Heart right ventricle (tissue), 16 donors: ENCODE data around the gene BFSP2. TPM values are rescaled to one million over a fixed set of nuclear protein-coding genes. Genes with fewer than 3 reads are reported as not detected.

Source experiments
- ATAC-seq, 8 donors: fragments of 200-7000 bp; cut with Tn5 transposase; one replicate each; pipeline ENCODE4 v1.9.1; 2020; ENCODE audit warnings: mild to moderate bottlenecking in 8 of 8, moderate library complexity in 8 of 8, moderate number of reproducible peaks in 1 of 8
- DNase-seq, 2 donors: peaks; one replicate each; pipeline ENCODE4 v3.0.0-alpha.2; 2020
- H3K27ac ChIP-seq, 10 donors: fragments of 200-600 bp; sonication (generic) in 2 of 10; one replicate each; pipeline versions ENCODE4 v1.5.0 to v1.8.0; 2020 to 2022; ENCODE audit warnings: mild to moderate bottlenecking in 3 of 10
- H3K27me3 ChIP-seq, 7 donors: fragments of 200-600 bp; one replicate each; pipeline ENCODE4 v1.8.0; 2021 to 2022; ENCODE audit warnings: mild to moderate bottlenecking in 2 of 7
- H3K36me3 ChIP-seq, 9 donors: fragments of 200-600 bp; sonication (generic) in 1 of 9; one replicate each; pipeline versions ENCODE4 v1.5.0 to v1.8.0; 2020 to 2022; ENCODE audit warnings: mild to moderate bottlenecking in 2 of 9
- H3K4me1 ChIP-seq, 9 donors: fragments of 200-600 bp; sonication (generic) in 1 of 9; one replicate each; pipeline versions ENCODE4 v1.5.0 to v1.8.0; 2020 to 2022; ENCODE audit warnings: mild to moderate bottlenecking in 4 of 9
- H3K4me3 ChIP-seq, 10 donors: fragments of 200-600 bp; sonication (generic) in 2 of 10; one replicate each; pipeline versions ENCODE4 v1.5.0 to v1.8.0; 2020 to 2022; ENCODE audit warnings: mild to moderate bottlenecking in 7 of 10, moderate library complexity in 2 of 10
- H3K9me3 ChIP-seq, 11 donors: fragments of 200-600 bp in 10 of 11; sonication (generic) in 2 of 11; one replicate each; pipeline versions ENCODE4 v1.5.0 to v1.8.0; 2013 to 2022; ENCODE audit warnings: mild to moderate bottlenecking in 2 of 11, control low read depth in 1 of 11, moderate library complexity in 1 of 11
- CTCF ChIP-seq, 9 donors: fragments of 200-600 bp; sonication (generic) in 2 of 9; IDR thresholded peaks; one replicate each; pipeline versions ENCODE4 v1.5.0 to v1.8.0; 2021 to 2022; ENCODE audit warnings: antibody characterized with exemption in 9 of 9, mild to moderate bottlenecking in 5 of 9, moderate library complexity in 1 of 9
- WGBS, 2 donors: extraction: QIAGEN DNeasy Blood & Tissue Kit; methylation state at CpG; one replicate each; pipeline ENCODE4 v1.1.7; 2013; ENCODE audit warnings: inconsistent platforms in 1 of 2; 5-methylcytosine and 5-hydroxymethylcytosine counted together
- intact Hi-C, 10 donors: fragments of 100-400 bp; cut with DNase I; formaldehyde crosslinking; loops; one replicate each; pipeline versions ENCODE4 v1.11.1 to v1.14.2; 2022
- polyA plus RNA-seq, 2 donors: library from polyadenylated mRNA; stranded (reverse); fragments of 200-250 nt; gene quantifications; one replicate each; pipeline ENCODE4 v1.2.3, GENCODE V29; 2013
- total RNA-seq, 10 donors: library from RNA; stranded (reverse); fragmentation: NEBNext Ultra II Directional in 3 of 10; extraction: Animal tissue kit (Norgen Biotek cat#: 25700) in 3 of 10; gene quantifications; one replicate each; pipeline versions ENCODE4 v1.2.1 to v1.2.4, GENCODE V29; 2021 to 2023
- donor health status: Arrhythmogenic right ventricular cardiomyopathy.
- donor health status: ischemic (EF 13 %, LVEDD 7.1; RV severe dilation, severe dysfunction).
- donor health status: healthy with polysubstance abuse.
- donor health status: DM: no; HTN: yes; CAD: no.
- donor health status: DM: no; HTN: no; CAD: no.
- donor health status: ischemic (EF 25% LVEDD 6.9; RV normal size, moderate dysfunction).
- donor health status: ischemic (EF 25% LVEDD 5.7; RV mildly dilated, moderate dysfunction).
- donor health status: healthy.
- donor health status: DM: yes; HTN: yes; CAD: no.
- donor health status: Ischemic cardiomyopathy.
- donor health status: ischemic (EF 35%, LVEDD 5.7; RV mildly dilated, moderate dysfunction).
- donor health status: nonischemic (EF 11% LVEDD 7.7; RV severe dilation, severe dysfunction).
- donor health status: DM: yes; HTN: yes; CAD: no.
- donor health status: PGD.
- donor health status: ischemic (EF 29% LVEDD 5.4; RV normal size, mild dysfunction).
- donor health status: nonischemic (EF 23%, LVEDD 6.1; RV moderate dilation, normal function).

Gene BFSP2
- total and polyA plus RNA-seq, 12 donors, result 0.17 TPM; not detected in 11

- Histone ChIP-seq H3K4me1 (peaks cover 0 to 7% (median 0%) of the 10 kb centered on the region in 9 donors), H3K4me3 (no peak overlapping the region)
- intact Hi-C loops, result loop anchor here in 6 of 10 donors (2.0 to 10.0 kb wide), 5 partner anchors 339 to 649 kb away; no protein-coding TSS in a partner anchor
Observed at GRCh38 chr3:133381346-133382109, 18.3 kb upstream of the BFSP2 start.

GRCh38 chr3:133383175-133383574 lies 16.7 kb upstream of the BFSP2 start:
- H3K27ac ChIP-seq, result no peak overlapping the region
- no peak for TF ChIP-seq CTCF (IDR thresholded peaks at IDR 0.05)

More at GRCh38 chr3:133381346-133382109, 18.3 kb upstream of the BFSP2 start:
- Histone ChIP-seq H3K27ac (no peak overlapping the region), H3K36me3 (no peaks in the 10 kb centered on the region), H3K9me3 (no peaks in the 10 kb centered on the region), H3K27me3 (peaks cover 0 to 9% (median 0%) of the 10 kb centered on the region in 7 donors)
- TF ChIP-seq CTCF (IDR thresholded peaks at IDR 0.05), result no peak
- ATAC-seq, result no peak
- WGBS, 2 donors, result 67 to 69% methylated on average over 4 of the region's 4 CpGs
- DNase-seq, result no peak

GRCh38 chr3:133383741-133384140 lies 16.1 kb upstream of the BFSP2 start:
- 76 to 80% methylated on average over 5 of the region's 5 CpGs for WGBS, 2 donors
- Histone ChIP-seq H3K4me1 (peaks cover 0 to 7% (median 0%) of the 10 kb centered on the region in 9 donors), H3K36me3 (no peaks in the 10 kb centered on the region), H3K4me3 (no peak overlapping the region), H3K27ac (no peak overlapping the region), H3K9me3 (no peaks in the 10 kb centered on the region), H3K27me3 (peaks cover 0 to 9% (median 0%) of the 10 kb centered on the region in 7 donors)
- TF ChIP-seq CTCF (IDR thresholded peaks at IDR 0.05), result no peak
- no peak for ATAC-seq
- intact Hi-C loops, result loop anchor here in 9 of 10 donors (1.0 to 10.0 kb wide), 9 partner anchors 39 to 653 kb away; no protein-coding TSS in a partner anchor
- DNase-seq, result no peak

More at GRCh38 chr3:133383175-133383574, 16.7 kb upstream of the BFSP2 start:
- no peaks in the 10 kb centered on the region for H3K9me3 ChIP-seq
- H3K4me3 ChIP-seq, result no peak overlapping the region
- H3K4me1 ChIP-seq, result peaks cover 0 to 7% (median 0%) of the 10 kb centered on the region in 9 donors
- no peak for DNase-seq
- WGBS, 2 donors, result 66 to 86% methylated on average over 3 of the region's 3 CpGs
- no peaks in the 10 kb centered on the region for H3K36me3 ChIP-seq
- intact Hi-C loops, result loop anchor here in 5 of 10 donors (5.0 to 10.0 kb wide), 4 partner anchors 341 to 651 kb away; no protein-coding TSS in a partner anchor
- H3K27me3 ChIP-seq, result peaks cover 0 to 9% (median 0%) of the 10 kb centered on the region in 7 donors
- ATAC-seq, result no peak

- TF ChIP-seq CTCF (IDR thresholded peaks at IDR 0.05), result peak; percentile 46 to 86 (median 78)
- peak; percentile 87 to 93 (median 89) for ATAC-seq
- intact Hi-C loops, result loop anchor here in 9 of 10 donors (1.0 to 10.0 kb wide), 9 partner anchors 38 to 654 kb away; no protein-coding TSS in a partner anchor
- Histone ChIP-seq H3K9me3 (no peaks in the 10 kb centered on the region), H3K27ac (no peak overlapping the region), H3K36me3 (no peaks in the 10 kb centered on the region), H3K4me1 (peaks cover 0 to 7% (median 0%) of the 10 kb centered on the region in 9 donors), H3K27me3 (peaks cover 0 to 9% (median 0%) of the 10 kb centered on the region in 7 donors), H3K4me3 (no peak overlapping the region)
- peak; percentile 55 to 60 for DNase-seq
- WGBS, 2 donors, result 19 to 23% methylated on average over 13 of the region's 13 CpGs
Observed at GRCh38 chr3:133384331-133385027, 15.4 kb upstream of the BFSP2 start.
